Activated T-cell treated with anti-CD3 and anti-CD28 coated beads, Interleukin-2, amount 50 U/mL, for 1 hour (primary cell): ENCODE measurements around the gene MDH1.
"Not testable (repeated sequence)": the region's sequence is repeated elsewhere in the genome, so short reads cannot be mapped to it uniquely, and the experiment has no call there.

Experiments used
- DNase-seq: peaks from one replicate; pipeline ENCODE4 v3.0.0-alpha.2; 2020

MDH1 gene

GRCh38 chr2:63588385-63589147, at the start of gene MDH1, which contains the start of gene WDPCP:
Gene MDH1 (plus strand): TSS chr2:63588963. CDS start chr2:63589044, 81 bp downstream.
Gene WDPCP (minus strand): TSS chr2:63588477. CDS start chr2:63588271, 206 bp downstream.
- peak; percentile 88 for DNase-seq

GRCh38 chr2:63539416-63540162, 49.2 kb upstream of the MDH1 start:
- DNase-seq = no peak

- no peak for DNase-seq
Measured at GRCh38 chr2:63544017-63544627, 44.6 kb upstream of the MDH1 start.

- no peak for DNase-seq
Measured at GRCh38 chr2:63545023-63545422, 43.7 kb upstream of the MDH1 start.

GRCh38 chr2:63553049-63553448, 35.7 kb upstream of the MDH1 start:
- no peak for DNase-seq

GRCh38 chr2:63555299-63555698, 33.5 kb upstream of the MDH1 start:
- DNase-seq = no peak

GRCh38 chr2:63555931-63556330, 32.8 kb upstream of the MDH1 start:
- no peak for DNase-seq

GRCh38 chr2:63557819-63558218, 30.9 kb upstream of the MDH1 start:
- not testable (repeated sequence) for DNase-seq

GRCh38 chr2:63558922-63559321, 29.8 kb upstream of the MDH1 start:
- not testable (repeated sequence) for DNase-seq

- no peak for DNase-seq
Measured at GRCh38 chr2:63562751-63563150, 26.0 kb upstream of the MDH1 start.

GRCh38 chr2:63569740-63570139, 19.0 kb upstream of the MDH1 start:
- no peak for DNase-seq

- no peak for DNase-seq
Measured at GRCh38 chr2:63571291-63571690, 17.5 kb upstream of the MDH1 start.

GRCh38 chr2:63572001-63572400, 16.8 kb upstream of the MDH1 start:
- DNase-seq = no peak

GRCh38 chr2:63573026-63573425, 15.7 kb upstream of the MDH1 start:
- DNase-seq = not testable (repeated sequence)

GRCh38 chr2:63573726-63574345, 14.9 kb upstream of the MDH1 start:
- DNase-seq = not testable (repeated sequence)

GRCh38 chr2:63576546-63576945, 12.2 kb upstream of the MDH1 start:
- no peak for DNase-seq

- DNase-seq = no peak
Measured at GRCh38 chr2:63578767-63579166, 10.0 kb upstream of the MDH1 start.

GRCh38 chr2:63580651-63581297, 8.0 kb upstream of the MDH1 start:
- no peak for DNase-seq

GRCh38 chr2:63581298-63581961, 7.3 kb upstream of the MDH1 start:
- no peak for DNase-seq

GRCh38 chr2:63582873-63583272, 5.9 kb upstream of the MDH1 start:
- no peak for DNase-seq

- no peak for DNase-seq
Measured at GRCh38 chr2:63587814-63588384, 864 bp upstream of the MDH1 start.
